Fibroblast of skin of right biceps (primary cell): ENCODE measurements around the gene KXD1.
"Not testable (repeated sequence)": the region's sequence is repeated elsewhere in the genome, so short reads cannot be mapped to it uniquely, and the experiment has no call there.

Experiments
- DNase-seq: peaks from one replicate; pipeline ENCODE4 v3.0.0-alpha.2; 2013

The KXD1 gene

GRCh38 chr19:18537431-18537830 is 20.2 kb upstream of the KXD1 start:
- DNase-seq = no peak

- no peak for DNase-seq
These were observed 19.6 kb upstream of the KXD1 start for GRCh38 chr19:18538115-18538514.

- DNase-seq = no peak
These were observed 18.3 kb upstream of the KXD1 start for GRCh38 chr19:18539372-18539771.

GRCh38 chr19:18540200-18540599 is 17.5 kb upstream of the KXD1 start:
- not testable (repeated sequence) for DNase-seq

GRCh38 chr19:18541258-18541991 is 16.2 kb upstream of the KXD1 start:
- peak; percentile 26 for DNase-seq

- no peak for DNase-seq
These were observed 15.4 kb upstream of the KXD1 start for GRCh38 chr19:18541992-18542940.

- DNase-seq = peak; percentile 86
These were observed 14.5 kb upstream of the KXD1 start, which contains the start of gene FKBP8 for GRCh38 chr19:18542941-18543813. Gene FKBP8 (minus strand): TSS chr19:18543573. CDS start chr19:18541970, 1,603 bp downstream.

- DNase-seq = peak; percentile 73
These were observed 13.7 kb upstream of the KXD1 start for GRCh38 chr19:18543814-18544475.

- DNase-seq = no peak
These were observed 6.0 kb upstream of the KXD1 start for GRCh38 chr19:18551631-18552030.

GRCh38 chr19:18558202-18558555 is 509 bp downstream of the KXD1 start:
- DNase-seq = no peak

GRCh38 chr19:18558604-18559003 is 934 bp downstream of the KXD1 start:
- DNase-seq = no peak

- no peak for DNase-seq
These were observed 2.0 kb downstream of the KXD1 start for GRCh38 chr19:18559685-18560084.

- DNase-seq = no peak
These were observed 4.4 kb downstream of the KXD1 start for GRCh38 chr19:18562086-18562485.

- no peak for DNase-seq
These were observed 9.3 kb downstream of the KXD1 start for GRCh38 chr19:18566953-18567352.

GRCh38 chr19:18568367-18568766 is 10.7 kb downstream of the KXD1 start:
- no peak for DNase-seq

GRCh38 chr19:18571564-18572344 is 14.1 kb downstream of the KXD1 start, which contains the start of gene UBA52:
Gene UBA52 (plus strand): TSS chr19:18571857. CDS start chr19:18573301, 1,444 bp downstream.
- peak; percentile 97 for DNase-seq

GRCh38 chr19:18574691-18575291 is 17.1 kb downstream of the KXD1 start:
- DNase-seq = no peak

GRCh38 chr19:18576383-18576782 is 18.7 kb downstream of the KXD1 start:
- no peak for DNase-seq

- DNase-seq = no peak
These were observed 19.8 kb downstream of the KXD1 start for GRCh38 chr19:18577365-18577914.

- DNase-seq = no peak
These were observed 22.6 kb downstream of the KXD1 start for GRCh38 chr19:18580311-18580710.

GRCh38 chr19:18586306-18586705 is 28.6 kb downstream of the KXD1 start:
- no peak for DNase-seq
